ENCODE data around the gene TRUB1. TPM values are rescaled to one million over a fixed set of nuclear protein-coding genes. Genes with fewer than 3 reads are reported as not detected.
A peak's percentile ranks its signal among the peaks of the same experiment; 100 is the strongest.
"Not testable (repeated sequence)": the region's sequence is repeated elsewhere in the genome, so short reads cannot be mapped to it uniquely, and the experiment has no call there.

The TRUB1 gene
- total and polyA plus RNA-seq, 3 experiments from 2014 or later = 10.2 to 20.0 (median 15.7) TPM

DNA sequence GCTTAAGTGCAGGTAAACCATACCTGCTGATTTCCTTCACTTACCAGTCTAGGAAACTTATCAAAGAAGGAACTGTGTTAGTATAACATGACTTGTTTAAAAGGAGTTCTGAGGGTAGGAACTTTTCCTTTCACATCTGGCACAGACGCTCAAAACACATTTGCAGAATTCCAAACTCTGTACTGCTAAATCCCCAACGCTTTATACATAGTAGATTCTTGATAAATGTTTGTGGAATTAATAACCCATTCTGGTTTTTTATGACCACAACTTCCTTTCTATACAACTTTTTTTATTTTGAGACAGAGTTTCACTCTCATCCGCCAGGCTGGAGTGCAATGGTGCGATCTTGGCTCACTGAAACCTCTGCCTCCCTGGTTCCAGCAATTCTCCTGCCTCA, 7.7 kb upstream of the TRUB1 start:
- Histone ChIP-seq H3K4me1 (ENCODE audit: insufficient read depth, low read length) (no peaks in the 10 kb centered on the region), H3K27me3 (ENCODE audit: insufficient read depth, low read length, poor library complexity, severe bottlenecking) (no peaks in the 10 kb centered on the region), H3K9me3 (ENCODE audit: low read length) (no peaks in the 10 kb centered on the region), H3K27ac (ENCODE audit: low read depth, low read length) (no peak overlapping the region), H3K36me3 (ENCODE audit: insufficient read depth, low read length) (no peaks in the 10 kb centered on the region), H3K4me3 (ENCODE audit: low read length) (no peak overlapping the region)
- Mint-ChIP-seq H3K9me3 (peaks cover 0 to 2% (median 0%) of the 10 kb centered on the region in 5 donors), H3K27me3 (peaks cover 13 to 32% of the 10 kb centered on the region in 2 donors), H3K36me3 (no peaks in the 10 kb centered on the region), H3K27ac (no peak overlapping the region), H3K4me3 (no peak overlapping the region), H3K4me1 (peaks cover 0 to 3% (median 0%) of the 10 kb centered on the region in 3 donors)
- CTCF ChIA-PET = no interaction called here
- no peak for DNase-seq
- POLR2A ChIA-PET = no interaction called here

DNA sequence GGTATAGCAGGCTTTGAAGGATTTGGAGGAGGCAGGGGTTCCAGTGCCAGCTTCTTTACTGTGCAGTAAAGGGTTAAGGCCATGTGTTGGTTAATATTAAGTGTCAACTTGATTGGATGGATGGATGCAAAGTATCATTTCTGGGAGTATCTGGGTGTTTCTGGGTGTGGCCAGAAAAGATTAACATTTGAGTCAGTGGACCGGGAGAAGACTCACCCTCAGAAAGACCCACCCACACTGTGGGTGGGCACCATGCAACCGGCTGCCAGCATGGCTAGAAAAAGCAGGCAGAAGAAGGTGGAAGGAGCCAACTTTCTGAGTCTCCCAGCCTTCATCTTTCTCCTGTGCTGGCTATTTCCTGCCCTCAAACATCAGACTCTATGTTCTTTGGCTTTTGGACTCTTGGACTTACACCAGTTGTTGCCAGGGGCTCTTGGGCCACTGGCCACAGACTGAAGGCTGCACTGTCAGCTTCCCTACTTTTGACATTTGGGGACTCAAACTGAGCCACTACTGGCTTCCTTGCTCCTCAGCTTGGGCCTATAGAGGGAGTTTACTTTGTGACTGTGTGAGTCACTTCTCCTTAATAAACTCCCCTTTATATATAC, 6.8 kb upstream of the TRUB1 start:
- Histone ChIP-seq H3K9me3 (ENCODE audit: low read length) (no peaks in the 10 kb centered on the region), H3K4me3 (ENCODE audit: low read length) (no peak overlapping the region), H3K36me3 (ENCODE audit: insufficient read depth, low read length) (no peaks in the 10 kb centered on the region), H3K27me3 (ENCODE audit: insufficient read depth, low read length, poor library complexity, severe bottlenecking) (no peaks in the 10 kb centered on the region), H3K27ac (ENCODE audit: low read depth, low read length) (no peak overlapping the region), H3K4me1 (ENCODE audit: insufficient read depth, low read length) (no peaks in the 10 kb centered on the region)
- POLR2A ChIA-PET = no interaction called here
- peaks cover 0 to 3% (median 0%) of the 10 kb centered on the region in 3 donors for H3K4me1 Mint-ChIP-seq
- peaks cover 0 to 2% (median 0%) of the 10 kb centered on the region in 5 donors for H3K9me3 Mint-ChIP-seq
- no peaks in the 10 kb centered on the region for H3K36me3 Mint-ChIP-seq
- no peak overlapping the region for H3K27ac Mint-ChIP-seq
- no peak for DNase-seq
- H3K27me3 Mint-ChIP-seq = peaks cover 12 to 24% of the 10 kb centered on the region in 2 donors
- H3K4me3 Mint-ChIP-seq = no peak overlapping the region
- CTCF ChIA-PET = interaction anchor here (1.2 kb wide), 1 partner anchor 11 kb away, joined by 4 read pairs; no protein-coding TSS in a partner anchor

DNA sequence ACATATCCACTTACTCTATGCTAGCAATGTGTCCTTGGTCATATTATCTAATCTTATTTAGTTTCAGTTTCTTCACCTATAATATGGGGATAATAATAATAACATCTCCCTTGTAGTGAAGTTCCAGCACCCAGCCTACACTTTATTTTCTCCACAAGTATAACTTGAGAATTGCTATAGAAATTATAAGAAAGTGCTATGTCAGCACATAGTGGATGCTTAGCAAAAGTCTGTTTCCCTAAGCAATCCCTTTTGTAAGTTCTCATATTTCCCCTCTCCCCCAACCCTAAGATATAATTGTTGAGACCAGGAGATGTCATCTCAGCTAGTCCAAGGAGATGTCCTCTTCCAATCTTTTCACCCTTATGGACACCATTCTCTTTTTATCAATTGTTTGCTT, 5.8 kb upstream of the TRUB1 start:
- no peak for DNase-seq
- H3K27ac ChIP-seq (ENCODE audit: low read depth, low read length) = no peak overlapping the region
- H3K4me3 Mint-ChIP-seq = no peak overlapping the region
- no peaks in the 10 kb centered on the region for H3K4me1 ChIP-seq (ENCODE audit: insufficient read depth, low read length)
- ChIA-PET POLR2A (no interaction called here), CTCF (interaction anchor here (1.2 kb wide), 1 partner anchor 12 kb away, joined by 4 read pairs; no protein-coding TSS in a partner anchor)
- no peaks in the 10 kb centered on the region for H3K36me3 ChIP-seq (ENCODE audit: insufficient read depth, low read length)
- H3K27ac Mint-ChIP-seq = no peak overlapping the region
- H3K9me3 Mint-ChIP-seq = peaks cover 0 to 2% (median 0%) of the 10 kb centered on the region in 5 donors
- peaks cover 0 to 4% (median 0%) of the 10 kb centered on the region in 3 donors for H3K4me1 Mint-ChIP-seq
- H3K9me3 ChIP-seq (ENCODE audit: low read length) = no peaks in the 10 kb centered on the region
- H3K36me3 Mint-ChIP-seq = no peaks in the 10 kb centered on the region
- H3K27me3 ChIP-seq (ENCODE audit: insufficient read depth, low read length, poor library complexity, severe bottlenecking) = no peaks in the 10 kb centered on the region
- H3K4me3 ChIP-seq (ENCODE audit: low read length) = no peak overlapping the region
- H3K27me3 Mint-ChIP-seq = peaks cover 9 to 18% of the 10 kb centered on the region in 2 donors

DNA sequence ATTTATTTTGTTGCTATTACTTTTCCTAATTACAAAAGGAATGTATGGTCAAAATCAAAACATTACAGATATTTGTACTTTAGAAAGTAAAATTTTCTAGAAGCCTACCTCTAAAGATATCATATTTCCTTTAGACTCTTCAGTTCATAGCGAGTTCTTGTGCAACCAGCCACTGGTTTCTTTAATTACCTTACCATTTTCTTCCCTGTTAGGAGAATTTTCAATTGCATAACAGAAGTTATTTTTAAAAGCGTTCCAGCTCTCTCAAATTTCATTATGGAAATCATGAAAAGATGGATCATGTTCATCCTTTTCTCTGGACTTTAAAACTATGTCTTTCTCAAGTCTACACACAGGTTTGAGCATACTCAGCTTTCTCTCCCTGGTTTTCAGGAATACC, 5.0 kb upstream of the TRUB1 start:
- Histone ChIP-seq H3K9me3 (ENCODE audit: low read length) (no peaks in the 10 kb centered on the region), H3K4me3 (ENCODE audit: low read length) (no peak overlapping the region), H3K36me3 (ENCODE audit: insufficient read depth, low read length) (no peaks in the 10 kb centered on the region), H3K27ac (ENCODE audit: low read depth, low read length) (no peak overlapping the region), H3K27me3 (ENCODE audit: insufficient read depth, low read length, poor library complexity, severe bottlenecking) (no peaks in the 10 kb centered on the region), H3K4me1 (ENCODE audit: insufficient read depth, low read length) (no peaks in the 10 kb centered on the region)
- DNase-seq = no peak
- no peaks in the 10 kb centered on the region for H3K36me3 Mint-ChIP-seq
- no peak overlapping the region for H3K27ac Mint-ChIP-seq
- CTCF ChIA-PET = no interaction called here
- no peak overlapping the region for H3K4me3 Mint-ChIP-seq
- H3K27me3 Mint-ChIP-seq = peaks cover 9 to 13% of the 10 kb centered on the region in 2 donors
- peaks cover 2 to 9% (median 2%) of the 10 kb centered on the region in 3 donors for H3K4me1 Mint-ChIP-seq
- H3K9me3 Mint-ChIP-seq = peaks cover 0 to 2% (median 0%) of the 10 kb centered on the region in 5 donors
- POLR2A ChIA-PET = no interaction called here

DNA sequence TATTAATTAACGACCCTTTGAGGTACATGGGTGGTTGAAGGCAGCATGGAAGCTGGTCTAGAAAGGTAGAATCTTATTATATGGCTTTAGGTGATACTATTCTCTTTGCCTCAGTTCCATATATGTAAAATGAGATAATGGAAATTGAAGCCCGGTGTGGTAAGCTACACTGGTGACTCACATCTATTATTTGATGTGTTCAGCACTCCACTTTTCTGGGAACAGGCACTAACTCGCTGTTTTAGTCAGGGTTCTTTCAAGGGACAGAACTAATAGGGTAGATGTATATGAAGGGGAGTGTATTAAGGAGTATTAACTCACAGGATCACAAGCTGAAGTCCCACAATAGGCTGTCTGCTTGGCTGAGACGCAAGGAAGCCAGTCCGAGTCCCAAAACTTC, 4.4 kb upstream of the TRUB1 start:
- no peak overlapping the region for H3K4me3 ChIP-seq (ENCODE audit: low read length)
- peaks cover 9 to 13% of the 10 kb centered on the region in 2 donors for H3K27me3 Mint-ChIP-seq
- no peak overlapping the region for H3K27ac Mint-ChIP-seq
- POLR2A ChIA-PET = no interaction called here
- peaks cover 0 to 2% (median 0%) of the 10 kb centered on the region in 5 donors for H3K9me3 Mint-ChIP-seq
- DNase-seq = no peak
- CTCF ChIA-PET = no interaction called here
- peaks cover 1% of the 10 kb centered on the region for H3K4me1 ChIP-seq (ENCODE audit: insufficient read depth, low read length)
- no peaks in the 10 kb centered on the region for H3K36me3 ChIP-seq (ENCODE audit: insufficient read depth, low read length)
- H3K27me3 ChIP-seq (ENCODE audit: insufficient read depth, low read length, poor library complexity, severe bottlenecking) = no peaks in the 10 kb centered on the region
- H3K36me3 Mint-ChIP-seq = peaks cover 0 to 6% (median 0%) of the 10 kb centered on the region in 3 donors
- H3K27ac ChIP-seq (ENCODE audit: low read depth, low read length) = no peak overlapping the region
- peak overlapping the region in 1 of 7 donors; percentile 24 for H3K4me3 Mint-ChIP-seq
- no peaks in the 10 kb centered on the region for H3K9me3 ChIP-seq (ENCODE audit: low read length)
- H3K4me1 Mint-ChIP-seq = peaks cover 9 to 16% (median 9%) of the 10 kb centered on the region in 3 donors

DNA sequence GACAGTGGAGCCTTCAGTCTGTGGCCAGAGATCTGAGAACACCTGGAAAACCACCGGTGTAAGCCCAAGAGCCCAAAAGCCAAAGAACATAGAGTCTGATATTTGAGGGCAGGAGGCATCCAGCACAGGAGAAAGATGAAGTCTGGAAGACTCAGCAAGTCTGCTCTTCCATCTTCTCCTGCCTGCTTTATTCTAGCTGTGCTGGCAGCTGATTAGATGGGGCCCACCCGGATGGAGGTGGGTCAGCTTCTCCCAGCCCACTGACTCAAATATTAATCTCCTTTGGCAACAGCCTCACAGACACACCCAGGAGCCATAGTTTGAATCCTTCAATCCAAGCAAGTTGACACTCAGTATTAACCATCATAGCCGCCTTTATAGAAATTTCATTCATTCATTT, 4.0 kb upstream of the TRUB1 start:
- H3K27me3 ChIP-seq (ENCODE audit: insufficient read depth, low read length, poor library complexity, severe bottlenecking); H3K9me3 ChIP-seq (ENCODE audit: low read length); POLR2A ChIA-PET; DNase-seq; H3K36me3 Mint-ChIP-seq; CTCF ChIA-PET; H3K9me3 Mint-ChIP-seq; H3K27ac ChIP-seq (ENCODE audit: low read depth, low read length); H3K36me3 ChIP-seq (ENCODE audit: insufficient read depth, low read length); H3K4me1 ChIP-seq (ENCODE audit: insufficient read depth, low read length); H3K4me3 Mint-ChIP-seq; H3K27ac Mint-ChIP-seq; H3K4me3 ChIP-seq (ENCODE audit: low read length): not testable (repeated sequence)
- H3K4me1 Mint-ChIP-seq = peaks cover 13 to 20% (median 13%) of the 10 kb centered on the region in 3 donors
- peaks cover 5 to 13% of the 10 kb centered on the region in 2 donors for H3K27me3 Mint-ChIP-seq

DNA sequence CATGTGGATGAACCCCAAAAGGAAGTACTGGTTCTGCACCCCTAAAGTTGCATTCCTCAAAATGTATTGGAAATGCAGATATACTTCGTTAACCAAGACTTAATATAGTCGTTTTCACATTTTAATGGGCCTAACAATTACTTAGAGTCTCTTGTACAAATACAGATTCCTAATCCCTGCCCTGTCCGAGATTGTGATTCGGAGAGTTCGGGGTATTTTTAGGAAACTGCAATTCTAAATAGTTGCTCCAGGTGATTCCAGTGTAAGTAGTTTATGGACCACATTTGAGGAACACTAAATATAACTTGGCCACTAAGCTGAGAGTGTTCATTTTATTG, 830 bp downstream of the TRUB1 start:
- peaks cover 0 to 35% (median 7%) of the 10 kb centered on the region in 3 donors for H3K36me3 Mint-ChIP-seq
- Histone ChIP-seq H3K4me1 (ENCODE audit: insufficient read depth, low read length) (peaks cover 21% of the 10 kb centered on the region), H3K9me3 (ENCODE audit: low read length) (no peaks in the 10 kb centered on the region), H3K27ac (ENCODE audit: low read depth, low read length) (peak overlapping the region; percentile 90), H3K27me3 (ENCODE audit: insufficient read depth, low read length, poor library complexity, severe bottlenecking) (no peaks in the 10 kb centered on the region), H3K4me3 (ENCODE audit: low read length) (peak overlapping the region; percentile 97), H3K36me3 (ENCODE audit: insufficient read depth, low read length) (peaks cover 9% of the 10 kb centered on the region)
- H3K9me3 Mint-ChIP-seq = no peaks in the 10 kb centered on the region
- peak overlapping the region; percentile 95 to 99 (median 97) for H3K4me3 Mint-ChIP-seq
- DNase-seq = no peak
- POLR2A ChIA-PET = interaction anchor here (0.9 to 1.1 kb wide), 2 partner anchors 117 to 412 kb away, joined by 3 read pairs; partner anchors contain the start of gene FHIP2A
- H3K27ac Mint-ChIP-seq = peak overlapping the region; percentile 91 to 98 (median 96)
- CTCF ChIA-PET = interaction anchor here (1.7 kb wide), 1 partner anchor 117 kb away, joined by 6 read pairs; the partner anchor contains the start of gene FHIP2A
- H3K27me3 Mint-ChIP-seq = peaks cover 0 to 3% of the 10 kb centered on the region in 2 donors
- peaks cover 30 to 49% (median 40%) of the 10 kb centered on the region in 3 donors for H3K4me1 Mint-ChIP-seq

DNA sequence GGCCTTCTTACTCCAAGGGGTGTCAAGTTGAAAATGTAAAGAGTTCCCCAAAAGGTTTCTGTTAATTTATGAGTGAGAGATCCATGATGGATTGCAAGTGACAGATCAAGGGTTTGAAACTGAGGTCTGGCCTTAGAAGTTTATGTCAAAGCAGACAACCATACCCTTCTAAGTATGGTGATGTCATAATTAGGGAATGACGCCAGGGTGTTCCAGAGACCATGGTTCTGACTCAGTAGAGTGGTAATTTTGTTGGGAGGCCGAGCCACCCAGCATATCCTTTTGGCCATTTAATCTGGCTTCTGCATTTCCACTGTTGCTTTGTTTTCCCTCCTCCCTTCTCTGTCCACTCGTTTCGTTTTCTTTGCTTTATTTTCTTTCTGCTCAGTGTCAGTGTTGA, 2.7 kb downstream of the TRUB1 start:
- CTCF ChIA-PET = no interaction called here
- no peaks in the 10 kb centered on the region for H3K27me3 Mint-ChIP-seq
- Histone ChIP-seq H3K4me1 (ENCODE audit: insufficient read depth, low read length) (peaks cover 21% of the 10 kb centered on the region), H3K4me3 (ENCODE audit: low read length) (no peak overlapping the region), H3K36me3 (ENCODE audit: insufficient read depth, low read length) (peaks cover 16% of the 10 kb centered on the region), H3K27ac (ENCODE audit: low read depth, low read length) (no peak overlapping the region), H3K9me3 (ENCODE audit: low read length) (no peaks in the 10 kb centered on the region), H3K27me3 (ENCODE audit: insufficient read depth, low read length, poor library complexity, severe bottlenecking) (no peaks in the 10 kb centered on the region)
- POLR2A ChIA-PET = no interaction called here
- DNase-seq = no peak
- H3K27ac Mint-ChIP-seq = no peak overlapping the region
- peaks cover 7 to 49% (median 12%) of the 10 kb centered on the region in 3 donors for H3K36me3 Mint-ChIP-seq
- H3K9me3 Mint-ChIP-seq = no peaks in the 10 kb centered on the region
- H3K4me1 Mint-ChIP-seq = peaks cover 30 to 53% (median 48%) of the 10 kb centered on the region in 3 donors
- peak overlapping the region in 5 of 7 donors; percentile 11 to 99 (median 21) for H3K4me3 Mint-ChIP-seq
